GM19099 (cell line): ENCODE measurements around the gene LRRC31.

ENCODE experiments used
- POLR2A ChIP-seq: IDR thresholded peaks from 3 replicates; pipeline ENCODE4 v1.6.1; 2011; ENCODE audit warnings: low read depth; ENCODE audit not compliant: insufficient read length; ENCODE audit errors: extremely low read depth

LRRC31 gene

DNA sequence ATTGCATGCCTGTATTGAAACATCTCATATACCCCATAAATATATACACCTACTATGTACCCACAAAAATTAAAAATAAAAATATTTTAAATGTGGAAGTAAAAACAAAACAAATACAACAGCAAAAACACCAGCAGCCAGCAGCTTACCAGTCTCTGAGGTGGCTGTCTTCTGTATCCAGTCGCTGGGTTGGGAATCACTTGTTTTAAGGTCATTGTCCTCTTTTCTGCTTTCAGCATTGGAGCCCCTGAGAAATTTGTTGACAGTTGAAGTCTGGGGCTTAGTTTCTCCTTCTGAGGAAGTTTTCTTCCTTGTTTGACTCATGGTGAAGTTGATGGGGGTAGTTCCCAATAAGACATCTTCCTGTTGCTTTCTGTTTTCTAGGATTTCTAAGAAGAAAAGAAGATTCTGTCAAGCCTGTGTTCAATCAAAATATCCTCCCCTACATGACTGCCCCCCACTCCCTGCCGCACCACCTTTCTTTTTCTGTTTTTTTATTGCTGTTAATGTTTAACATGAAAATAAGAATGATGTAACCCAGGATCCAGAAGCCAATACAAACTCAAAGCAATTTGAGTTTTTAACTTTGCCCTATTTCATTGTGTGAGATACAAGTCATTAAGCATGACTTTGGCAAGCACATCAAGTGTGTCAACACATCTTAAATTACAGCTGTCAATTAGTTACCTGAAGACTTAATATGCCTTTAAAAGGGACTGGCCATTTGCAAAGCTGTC is at the start of gene LRRC31:
Gene LRRC31 (minus strand): TSS at position 452 of the 737 bp plus-strand sequence. CDS start 128 bp downstream, at position 324.
- no peak for TF ChIP-seq POLR2A

DNA sequence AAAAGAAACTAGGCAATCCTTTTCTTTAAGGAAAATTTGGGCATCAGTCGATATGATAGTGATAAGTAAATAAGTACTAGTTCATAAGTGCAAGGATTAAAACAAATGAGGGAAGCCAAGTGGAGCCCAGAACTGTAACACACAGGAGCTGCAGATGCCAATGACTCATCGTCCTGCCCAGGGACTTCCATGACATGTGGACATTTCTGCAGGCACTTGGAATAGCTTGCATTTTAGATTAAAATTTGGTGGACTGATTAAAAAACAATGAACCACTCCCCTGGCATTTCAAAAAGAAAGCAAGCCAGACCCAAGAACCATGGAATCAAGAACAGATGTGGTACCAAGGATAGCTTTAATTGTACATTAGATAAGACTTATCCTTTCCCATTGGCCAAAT is 44.6 kb upstream of the LRRC31 start:
- TF ChIP-seq POLR2A, result no peak

DNA sequence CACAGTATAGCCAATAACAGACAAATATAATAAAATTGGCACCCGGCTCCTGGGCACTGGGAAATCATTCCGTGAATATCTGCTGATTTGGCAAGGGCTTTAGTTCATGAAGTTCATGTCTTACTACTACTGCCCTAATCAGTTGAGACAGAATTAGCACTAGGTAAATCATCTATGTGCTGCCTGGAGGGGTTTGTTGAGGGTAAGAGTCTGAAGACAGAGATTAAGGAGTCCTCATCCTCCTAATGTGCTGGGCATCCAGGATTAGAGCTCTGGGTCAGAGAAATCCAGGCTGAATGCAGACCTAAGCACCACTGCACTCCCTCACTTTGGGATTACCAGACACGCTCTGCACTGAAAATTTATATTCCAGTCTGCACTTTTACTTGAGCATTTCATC is 43.6 kb upstream of the LRRC31 start:
- TF ChIP-seq POLR2A, result no peak

- no peak for TF ChIP-seq POLR2A
Measured at GRCh38 chr3:169911272-169911671, 41.5 kb upstream of the LRRC31 start, which contains the start of gene SAMD7. Gene SAMD7, plus strand, starts transcription at chr3:169911572. Its CDS starts 7,927 bp downstream, at chr3:169919499.

DNA sequence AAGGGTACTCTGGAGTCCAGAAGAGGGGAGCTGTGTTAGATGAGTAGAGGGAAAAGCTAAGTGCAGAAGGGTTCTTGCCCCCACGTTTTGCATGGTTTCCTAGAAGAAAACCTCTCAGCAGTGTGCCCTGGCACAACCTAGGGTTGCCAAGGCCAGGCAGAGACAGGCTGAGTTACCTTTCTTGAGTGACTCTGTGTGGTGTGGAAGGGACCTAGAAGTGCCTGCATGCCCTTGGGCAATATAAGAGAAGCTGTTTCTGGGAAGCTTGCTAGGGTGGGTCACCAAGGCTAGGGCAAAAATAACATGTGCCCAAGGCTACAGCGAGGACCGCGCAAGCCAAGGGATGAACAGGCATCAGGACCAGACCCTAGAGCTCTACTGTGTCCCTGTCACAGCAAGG is 38.2 kb upstream of the LRRC31 start:
- no peak for TF ChIP-seq POLR2A

DNA sequence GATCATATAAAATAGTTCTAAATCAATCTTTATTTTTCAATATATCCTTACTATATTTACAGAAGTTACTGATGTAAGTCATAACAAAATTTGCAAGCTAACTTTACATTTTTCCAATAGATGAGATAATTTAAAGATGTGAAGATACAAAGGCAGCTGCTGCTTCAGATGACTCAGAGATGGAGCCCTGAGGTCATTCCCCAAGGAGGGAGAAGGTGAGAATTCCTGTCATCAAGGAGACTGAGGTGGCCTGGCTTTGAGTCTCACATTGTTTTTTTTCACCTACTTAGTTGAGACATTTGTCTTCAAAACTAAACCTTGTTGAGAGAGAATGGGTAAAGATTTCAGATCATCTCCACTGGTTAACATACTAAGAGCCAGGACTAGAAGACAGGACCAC is 37.7 kb upstream of the LRRC31 start:
- no peak for TF ChIP-seq POLR2A

- TF ChIP-seq POLR2A, result no peak
Measured at GRCh38 chr3:169905404-169905803, 35.7 kb upstream of the LRRC31 start.

DNA sequence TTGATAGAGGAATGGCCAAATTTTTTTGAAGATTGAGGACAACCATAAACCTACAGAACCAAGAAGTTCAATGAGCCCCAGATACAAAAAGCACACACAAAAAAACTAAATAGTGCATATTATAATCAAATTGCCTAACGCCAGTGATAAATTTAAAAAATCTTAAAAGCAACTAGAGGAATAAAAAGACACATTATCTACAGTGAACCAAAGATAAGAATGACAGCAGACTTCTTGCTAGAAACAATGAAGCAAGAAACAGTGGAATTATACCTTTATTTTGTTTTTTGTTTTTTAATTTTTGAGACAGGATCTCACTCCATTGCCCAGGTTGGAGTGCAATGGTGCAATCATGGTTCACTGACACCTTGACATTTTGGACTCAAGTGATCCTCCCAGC is 31.7 kb upstream of the LRRC31 start:
- TF ChIP-seq POLR2A, result no peak

DNA sequence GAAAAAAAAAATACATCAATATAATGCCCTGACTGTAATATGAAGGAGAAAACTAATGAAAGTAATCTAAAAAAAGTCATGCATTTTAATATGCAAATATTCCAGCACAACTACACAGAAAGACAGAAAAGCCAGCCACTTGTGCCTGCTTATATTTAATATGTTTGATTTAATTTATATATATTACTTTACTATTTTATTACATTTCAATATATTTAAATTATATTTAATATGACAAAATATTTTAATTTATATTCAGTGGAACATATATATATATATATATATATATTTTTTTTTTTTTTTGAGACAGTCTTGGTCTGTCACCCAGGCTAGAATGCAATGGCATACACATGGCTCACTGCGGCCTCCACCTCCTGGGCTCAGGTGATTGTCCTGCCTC is 27.5 kb upstream of the LRRC31 start:
- TF ChIP-seq POLR2A, result no peak

DNA sequence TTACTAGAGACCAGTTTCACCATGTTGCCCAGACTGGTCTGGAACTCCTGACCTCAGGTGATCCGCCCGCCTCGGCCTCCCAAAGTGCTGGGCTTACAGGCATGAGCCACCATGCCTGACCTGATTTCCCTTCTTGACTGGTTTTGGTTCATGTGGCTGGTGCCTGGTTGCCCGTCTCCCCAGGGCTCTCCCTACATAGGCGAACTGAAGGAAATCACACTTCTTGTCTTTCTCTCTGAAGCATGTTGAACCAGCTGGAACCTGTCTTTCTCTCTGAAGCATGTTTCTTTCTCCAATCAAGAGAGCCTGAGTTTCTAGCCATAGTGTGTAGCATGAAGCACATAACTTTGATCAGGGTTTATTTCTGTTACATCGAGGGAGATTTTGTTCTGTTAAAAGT is 25.3 kb upstream of the LRRC31 start:
- no peak for TF ChIP-seq POLR2A

- no peak for TF ChIP-seq POLR2A
Measured at GRCh38 chr3:169894110-169894509, 24.4 kb upstream of the LRRC31 start.

GRCh38 chr3:169891886-169892285 is 22.2 kb upstream of the LRRC31 start:
- TF ChIP-seq POLR2A, result no peak

DNA sequence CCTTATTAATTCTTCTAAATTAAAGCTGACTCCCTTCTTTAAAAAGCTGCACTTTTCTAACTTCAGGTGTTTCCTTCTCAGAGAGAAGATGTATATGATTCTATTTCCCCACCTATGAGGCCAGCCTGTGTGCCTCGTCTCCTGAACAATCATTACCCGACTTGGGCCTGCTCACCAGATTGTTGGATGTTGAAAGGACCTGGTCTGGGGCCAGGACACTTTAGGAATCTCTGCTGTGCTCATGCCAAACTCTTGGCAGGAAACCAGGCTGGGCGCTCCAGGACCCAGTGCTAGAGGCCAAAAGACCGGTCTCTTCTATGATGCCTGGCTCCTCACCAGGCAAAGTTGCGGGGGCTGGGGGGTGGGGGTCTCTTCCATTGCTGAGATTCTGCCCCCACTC is 16.9 kb upstream of the LRRC31 start:
- no peak for TF ChIP-seq POLR2A

DNA sequence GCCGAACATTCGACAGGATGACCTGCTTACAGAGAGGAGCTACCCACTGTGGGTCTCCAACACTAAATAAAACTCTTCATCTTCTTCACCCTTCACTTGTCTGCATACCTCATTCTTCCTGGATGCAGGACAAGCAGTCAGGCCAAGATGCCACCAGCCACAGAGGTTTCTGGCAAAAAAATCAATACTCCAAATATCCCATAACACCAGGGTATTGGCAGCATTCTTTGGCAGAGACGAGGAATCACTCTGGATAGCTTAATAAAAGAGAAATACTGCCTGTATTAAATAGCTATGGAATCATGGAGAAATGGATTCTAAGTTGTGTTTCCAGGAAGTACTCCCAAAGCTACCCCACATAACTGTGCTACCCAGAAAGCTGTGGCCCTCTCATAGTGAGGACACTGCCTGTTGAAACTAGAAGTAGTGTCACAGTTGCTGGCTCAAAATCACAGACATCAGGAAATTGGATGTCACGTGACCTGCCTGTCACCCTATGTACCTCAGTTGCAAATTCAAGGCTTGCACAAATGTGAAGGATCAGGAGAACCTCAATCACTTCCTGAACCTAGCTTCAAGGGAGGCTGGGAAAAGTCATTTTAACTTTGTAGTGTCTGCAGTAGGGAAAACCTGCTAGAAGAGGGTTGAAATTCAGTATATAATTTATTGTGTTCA is 11.0 kb upstream of the LRRC31 start:
- TF ChIP-seq POLR2A, result no peak

DNA sequence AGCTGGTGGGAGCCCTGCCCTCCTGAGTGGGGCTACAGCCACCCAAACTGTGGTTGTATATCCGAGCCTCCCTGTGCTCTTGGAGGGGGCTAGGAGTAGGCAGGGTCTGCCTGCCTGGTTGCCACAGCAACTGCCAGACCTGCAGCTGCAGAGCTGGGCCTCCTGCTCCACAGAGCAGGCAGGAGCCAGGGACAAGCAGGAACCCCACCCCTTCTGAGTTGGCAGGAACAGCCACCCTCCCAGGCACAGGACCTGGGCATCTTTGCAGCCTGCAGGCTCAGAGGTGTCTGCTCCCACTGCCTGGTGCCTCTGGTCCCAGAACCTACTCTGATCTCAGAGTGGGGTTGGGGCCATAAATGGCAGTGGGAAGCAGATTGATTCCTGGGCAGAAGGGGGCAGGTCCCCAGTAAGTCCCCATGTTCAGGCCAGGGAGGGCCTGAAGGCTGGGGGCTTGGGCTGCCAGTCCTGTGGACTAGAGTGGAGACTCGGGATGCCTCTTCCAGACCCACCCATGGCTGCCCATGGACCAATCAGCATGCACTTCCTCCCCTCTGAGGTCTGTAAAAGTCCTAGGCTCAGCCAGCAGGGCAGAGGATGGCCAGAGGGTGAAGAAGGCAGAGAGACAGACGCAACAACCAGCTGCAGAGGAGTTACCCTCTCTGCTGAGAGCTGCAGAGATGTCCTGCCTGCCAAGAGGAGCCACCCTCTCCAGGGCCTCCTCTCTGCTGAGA is 10.3 kb upstream of the LRRC31 start:
- no peak for TF ChIP-seq POLR2A
